Activated T-helper 1 cell treated with Interleukin-2 at 50 U/mL for 16 hours (primary cell): ENCODE measurements around the gene GUCY1B1.

Experiments used
- DNase-seq: peaks from one replicate; pipeline ENCODE4 v3.0.0-alpha.2; 2020; ENCODE audit warnings: low read depth

GUCY1B1 gene

DNA sequence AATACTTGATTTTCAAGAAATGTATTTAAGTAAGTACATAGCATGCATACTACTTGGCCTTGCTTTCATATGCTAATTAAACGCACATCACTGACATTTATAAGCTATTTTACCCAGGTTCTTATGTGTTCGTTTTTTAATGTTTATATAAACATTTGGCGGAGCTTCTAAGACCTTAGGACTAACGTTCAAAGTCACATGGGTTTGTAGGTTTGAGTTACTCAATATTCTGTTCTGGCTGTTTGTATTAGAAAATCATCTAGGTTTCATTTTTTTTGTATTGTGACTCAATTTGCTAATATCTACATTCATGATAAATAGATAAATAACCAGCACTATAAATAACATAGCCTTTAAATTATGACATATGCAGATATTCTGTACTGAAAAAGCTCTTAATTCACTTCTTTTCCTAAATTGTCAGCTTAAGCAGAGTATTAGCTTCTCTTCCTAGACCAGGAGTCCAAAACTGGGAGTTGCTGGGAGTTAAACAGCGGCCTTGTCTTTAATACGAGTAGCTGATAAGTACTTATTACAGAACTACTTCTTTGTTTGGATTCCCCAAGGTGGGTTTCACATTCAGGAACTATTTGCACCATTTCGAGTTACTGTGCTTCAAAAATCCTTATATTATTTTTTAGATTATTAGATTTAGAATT, 42.0 kb downstream of the GUCY1B1 start:
- no peak for DNase-seq

- no peak for DNase-seq
Observed at GRCh38 chr4:155802190-155802959, 43.6 kb downstream of the GUCY1B1 start.

GRCh38 chr4:155805016-155805415, 46.2 kb downstream of the GUCY1B1 start:
- DNase-seq: no peak

- no peak for DNase-seq
Observed at GRCh38 chr4:155807021-155807420, 48.2 kb downstream of the GUCY1B1 start.

GRCh38 chr4:155809835-155810234, 51.0 kb downstream of the GUCY1B1 start:
- no peak for DNase-seq

- no peak for DNase-seq
Observed at GRCh38 chr4:155811083-155811482, 52.3 kb downstream of the GUCY1B1 start.

DNA sequence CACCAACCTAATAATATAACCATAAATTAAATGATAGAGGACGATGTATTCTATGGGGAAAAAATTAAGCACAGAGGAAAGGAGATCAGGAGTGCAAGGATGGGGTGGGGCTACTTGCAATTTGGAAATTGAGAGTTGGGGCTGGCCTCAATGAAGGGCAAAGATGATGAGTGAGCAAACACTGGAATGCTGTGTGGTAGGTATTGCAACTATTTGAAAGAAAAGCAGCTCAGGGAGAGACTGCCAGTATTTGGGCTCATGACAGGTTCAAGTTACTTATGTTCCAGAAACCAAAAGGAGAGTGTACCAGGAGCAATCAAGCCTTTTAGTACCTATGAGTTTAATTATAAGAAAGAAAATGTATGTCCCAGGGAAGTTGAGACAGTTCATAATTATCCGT, 59.8 kb downstream of the GUCY1B1 start:
- no peak for DNase-seq

GRCh38 chr4:155819066-155819465, 60.2 kb downstream of the GUCY1B1 start:
- no peak for DNase-seq

GRCh38 chr4:155820887-155821518, 62.2 kb downstream of the GUCY1B1 start:
- no peak for DNase-seq

- DNase-seq: no peak
Observed at GRCh38 chr4:155822572-155822971, 63.8 kb downstream of the GUCY1B1 start.

DNA sequence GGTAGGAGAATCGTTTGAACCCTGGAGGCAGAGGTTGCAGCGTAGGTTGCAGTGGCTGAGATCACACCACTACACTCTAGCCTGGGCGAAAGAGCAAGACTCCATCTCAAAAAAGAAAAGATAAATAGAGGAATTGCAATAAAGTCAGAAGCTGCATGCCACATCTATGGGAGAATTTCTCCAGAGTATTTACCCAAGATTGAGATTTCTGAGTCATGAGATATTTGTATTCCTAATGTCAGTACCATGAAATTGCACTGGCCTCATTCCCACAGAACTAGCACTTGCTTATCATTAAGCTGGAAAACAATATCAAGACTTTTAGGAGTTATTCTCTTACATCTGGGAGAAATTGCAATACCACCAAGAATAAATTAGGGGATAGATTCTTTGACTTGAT, 69.8 kb downstream of the GUCY1B1 start:
- no peak for DNase-seq

DNA sequence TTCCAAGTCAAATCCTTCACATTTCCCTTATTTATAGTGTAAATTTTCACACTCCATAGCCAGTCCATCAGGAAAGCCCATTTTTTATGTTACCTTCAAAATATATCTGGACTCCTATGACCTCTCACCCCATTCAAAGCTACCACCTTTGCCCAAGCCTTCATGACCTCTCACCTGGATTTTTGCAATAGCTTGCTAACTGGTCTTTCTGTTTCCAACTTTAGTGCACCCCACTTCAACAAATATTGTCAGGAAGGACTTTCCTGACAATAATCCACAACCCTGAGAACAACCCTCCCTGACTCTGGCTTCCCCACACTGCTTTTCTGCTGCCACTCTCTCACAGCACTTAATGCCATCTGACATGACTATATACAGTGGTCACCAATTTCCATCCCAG, 73.8 kb downstream of the GUCY1B1 start:
- no peak for DNase-seq

- DNase-seq: no peak
Observed at GRCh38 chr4:155837203-155837796, 78.5 kb downstream of the GUCY1B1 start.

DNA sequence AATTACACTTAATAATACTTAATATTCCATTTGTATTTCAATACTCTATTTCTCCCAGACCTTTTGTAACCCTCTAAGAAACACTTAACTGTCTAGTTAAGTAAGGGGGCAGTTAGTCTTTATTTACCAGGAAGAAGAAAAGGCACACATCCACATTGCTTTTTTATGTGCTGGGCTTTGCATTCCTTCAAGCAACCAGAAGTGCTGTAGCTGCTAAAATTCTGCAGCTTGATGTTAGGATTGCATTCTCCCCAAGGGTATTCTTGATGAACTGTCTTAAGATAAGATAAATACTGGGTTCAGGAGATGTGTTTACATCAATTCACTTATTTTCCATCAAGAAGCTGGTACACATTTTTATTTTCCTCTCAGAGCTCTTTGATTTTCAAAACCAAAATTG, 83.3 kb downstream of the GUCY1B1 start:
- no peak for DNase-seq

DNA sequence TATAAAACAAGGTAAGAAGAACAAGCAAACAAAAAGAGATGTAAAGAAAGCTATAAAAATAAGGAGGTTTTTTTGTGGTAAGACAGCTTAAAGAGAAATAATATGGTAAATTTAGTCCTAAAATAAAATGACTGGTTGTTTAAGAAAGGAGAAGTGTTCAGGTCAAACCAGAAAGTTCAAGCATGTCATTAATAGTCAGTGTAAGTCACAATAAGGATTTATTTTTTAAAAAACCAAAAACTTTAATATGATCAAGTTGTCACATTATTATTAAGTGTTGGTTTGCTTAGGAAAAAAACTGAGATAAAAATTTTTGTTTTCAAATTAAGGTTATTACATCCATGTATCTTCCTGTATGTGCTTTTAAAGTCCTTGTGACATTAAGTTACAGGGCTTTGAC, 88.1 kb downstream of the GUCY1B1 start:
- DNase-seq: no peak

- DNase-seq: no peak
Observed at GRCh38 chr4:155849042-155849441, 90.2 kb downstream of the GUCY1B1 start.

- DNase-seq: no peak
Observed at GRCh38 chr4:155853189-155853588, 94.4 kb downstream of the GUCY1B1 start.

DNA sequence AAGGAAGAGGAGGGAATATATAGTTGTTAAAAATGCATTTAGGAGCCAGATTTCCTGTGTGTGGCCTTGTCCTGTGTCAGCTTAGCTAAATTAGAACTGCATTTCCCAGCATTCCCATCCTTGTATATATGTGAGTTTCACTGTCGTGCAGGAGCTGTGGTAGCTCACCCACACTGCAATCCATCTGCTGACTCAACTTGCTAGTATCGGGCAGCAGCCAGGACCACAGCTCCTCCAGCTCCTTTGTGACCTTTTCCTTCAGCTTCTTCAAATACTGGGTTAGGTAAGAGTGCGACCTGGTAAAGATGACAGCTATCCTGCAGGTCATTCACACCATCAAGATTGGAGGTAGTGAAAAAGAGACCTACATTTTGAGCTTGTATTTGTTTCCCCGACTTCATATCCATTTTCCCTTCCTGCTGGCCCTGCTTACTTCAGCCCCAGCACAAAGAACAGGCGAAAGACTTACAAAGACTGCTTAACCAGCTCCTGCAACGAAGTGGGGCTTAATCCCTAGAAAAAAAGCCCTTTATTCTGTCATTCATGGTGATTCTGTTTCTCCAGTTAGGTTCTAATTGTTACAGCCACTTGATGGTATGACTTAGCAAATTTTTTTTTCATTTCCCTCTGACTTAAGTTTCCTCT, 95.9 kb downstream of the GUCY1B1 start:
- no peak for DNase-seq

- no peak for DNase-seq
Observed at GRCh38 chr4:155855897-155856296, 97.1 kb downstream of the GUCY1B1 start.
